Nephron progenitor cell (in vitro differentiated cells): ENCODE results near the gene EMID1.

ENCODE experiments used
- DNase-seq: peaks from one replicate; pipeline ENCODE4 v3.0.0; 2021
- H3K27ac Mint-ChIP-seq: 2 replicates; pipeline ENCODE4 v1.8.0; 2021; ENCODE audit warnings: mild to moderate bottlenecking, moderate library complexity, mixed read lengths
- H3K27me3 Mint-ChIP-seq: 2 replicates; pipeline ENCODE4 v1.8.0; 2021; ENCODE audit warnings: mild to moderate bottlenecking, low read depth, mixed read lengths; ENCODE audit not compliant: poor library complexity
- H3K36me3 Mint-ChIP-seq: 2 replicates; pipeline ENCODE4 v1.8.0; 2021; ENCODE audit warnings: low read depth, mixed read lengths
- H3K4me1 Mint-ChIP-seq: 2 replicates; pipeline ENCODE4 v1.8.0; 2021; ENCODE audit warnings: mixed read lengths
- H3K4me3 Mint-ChIP-seq: 2 replicates; pipeline ENCODE4 v1.8.0; 2021; ENCODE audit warnings: mild to moderate bottlenecking, moderate library complexity, mixed read lengths
- H3K9me3 Mint-ChIP-seq: 2 replicates; pipeline ENCODE4 v1.8.0; 2021; ENCODE audit warnings: mild to moderate bottlenecking, moderate library complexity, mixed read lengths
- CTCF ChIP-seq: fragments of 200-600 bp; sonication (generic); IDR thresholded peaks from 2 replicates; pipeline ENCODE4 v1.5.0; 2021; ENCODE audit warnings: antibody characterized with exemption

Gene EMID1

GRCh38 chr22:29205594-29206371 lies at the start of gene EMID1:
TSS of gene EMID1 (plus strand) at chr22:29205896. CDS start at chr22:29206039, 143 bp downstream.
- Mint-ChIP-seq H3K4me1 (peaks cover 88% of the 10 kb centered on the region), H3K27me3 (peaks cover 4% of the 10 kb centered on the region), H3K27ac (no peak within 1 kb of the TSS), H3K4me3 (peak within 1 kb of the TSS; percentile 93), H3K36me3 (no peaks in the 10 kb centered on the region), H3K9me3 (no peaks in the 10 kb centered on the region)
- peak; percentile 75 for DNase-seq
- TF ChIP-seq CTCF: no peak

- Mint-ChIP-seq H3K27ac (no peak overlapping the region), H3K9me3 (no peaks in the 10 kb centered on the region), H3K4me3 (no peak overlapping the region), H3K27me3 (peaks cover 6% of the 10 kb centered on the region), H3K4me1 (peaks cover 64% of the 10 kb centered on the region), H3K36me3 (no peaks in the 10 kb centered on the region)
- no peak for DNase-seq
- no peak for TF ChIP-seq CTCF
Observed at GRCh38 chr22:29155966-29156365, 49.7 kb upstream of the EMID1 start.

GRCh38 chr22:29156507-29156906 lies 49.2 kb upstream of the EMID1 start:
- Mint-ChIP-seq H3K4me3 (no peak overlapping the region), H3K27me3 (peaks cover 6% of the 10 kb centered on the region), H3K36me3 (no peaks in the 10 kb centered on the region), H3K27ac (no peak overlapping the region), H3K4me1 (peaks cover 58% of the 10 kb centered on the region), H3K9me3 (no peaks in the 10 kb centered on the region)
- TF ChIP-seq CTCF: no peak
- peak; percentile 49 for DNase-seq

- H3K9me3 Mint-ChIP-seq: no peaks in the 10 kb centered on the region
- no peak for DNase-seq
- peak overlapping the region; percentile 89 for H3K27ac Mint-ChIP-seq
- H3K4me3 Mint-ChIP-seq: no peak overlapping the region
- no peaks in the 10 kb centered on the region for H3K36me3 Mint-ChIP-seq
- peaks cover 8% of the 10 kb centered on the region for H3K27me3 Mint-ChIP-seq
- H3K4me1 Mint-ChIP-seq: peaks cover 45% of the 10 kb centered on the region
- no peak for TF ChIP-seq CTCF
Observed at GRCh38 chr22:29157759-29158535, 47.7 kb upstream of the EMID1 start.

- H3K4me1 Mint-ChIP-seq: peaks cover 39% of the 10 kb centered on the region
- H3K9me3 Mint-ChIP-seq: no peaks in the 10 kb centered on the region
- no peak for TF ChIP-seq CTCF
- H3K4me3 Mint-ChIP-seq: no peak overlapping the region
- no peaks in the 10 kb centered on the region for H3K36me3 Mint-ChIP-seq
- no peak for DNase-seq
- no peak overlapping the region for H3K27ac Mint-ChIP-seq
- H3K27me3 Mint-ChIP-seq: peaks cover 11% of the 10 kb centered on the region
Observed at GRCh38 chr22:29158546-29158945, 47.1 kb upstream of the EMID1 start.
